GM12878 (cell line): ENCODE measurements around the gene CD207. TPM values are rescaled to one million over a fixed set of nuclear protein-coding genes. Genes with fewer than 3 reads are reported as not detected.

ENCODE experiments used
- ATAC-seq: fragments of 200-7000 bp; cut with Tn5 transposase; 3 replicates; pipeline ENCODE4 v1.9.1; 2020; ENCODE audit warnings: mild to moderate bottlenecking, moderate library complexity
- BruUV-seq: library from RNA; stranded (reverse); fragments of 400-500 nt; replicated peaks from 2 replicates; lab custom pipeline; 2021; lab: Mats Ljungman, UMichigan
- CTCF ChIA-PET: fragments of 300-600 bp; sonication (Branson Sonifier 250); formaldehyde crosslinking; extraction: SDS; loops from one replicate; lab custom pipeline; 2021; ENCODE audit warnings: inconsistent platforms; lab: Yijun Ruan, JAX
- POLR2A ChIA-PET: fragments of 350-600 bp; formaldehyde crosslinking; extraction: SDS; loops from one replicate; lab custom pipeline; 2021; ENCODE audit warnings: inconsistent platforms; lab: Charles Lee
- RAD21 ChIA-PET: fragments of 300-600 bp; sonication (Branson Sonifier 250); formaldehyde crosslinking; loops from one replicate; lab custom pipeline; 2023; ENCODE audit warnings: antibody characterized with exemption; ENCODE audit not compliant: unreplicated experiment; lab: Charles Lee
- SMC1A ChIA-PET: fragments of 300-600 bp; sonication (Branson Sonifier 250); formaldehyde crosslinking; loops from one replicate; lab custom pipeline; 2023; ENCODE audit not compliant: unreplicated experiment, uncharacterized antibody; lab: Charles Lee
- DNase-seq: peaks from one replicate; pipeline ENCODE4 v3.0.0-alpha.2; 2011; ENCODE audit warnings: low read depth, low spot score
- FAIRE-seq: peaks from 3 replicates; lab custom pipeline; 2011; peaks lifted over from hg19 to GRCh38; lab: Jason Lieb, UNC
- H2AFZ ChIP-seq: 2 replicates; pipeline ENCODE4 v1.6.0; 2011; ENCODE audit warnings: low read depth, low read length, control low read depth; ENCODE audit not compliant: control insufficient read depth
- H3K27ac ChIP-seq: 2 replicates; pipeline ENCODE4 v1.5.1; 2011; ENCODE audit warnings: control low read depth; ENCODE audit not compliant: control insufficient read depth, insufficient read depth
- H3K27me3 ChIP-seq, 2 experiments: replicated peaks in 1 of 2; 2 replicates each; pipeline versions ENCODE4 v1.6.0 to v1.6.1; 2011; ENCODE audit warnings: low read length in 1 of 2; ENCODE audit not compliant: control insufficient read depth in 2 of 2, insufficient read depth in 2 of 2
- H3K36me3 ChIP-seq, 2 experiments: 2 replicates each; pipeline ENCODE4 v1.5.1; 2011; ENCODE audit warnings: low read length in 1 of 2; ENCODE audit not compliant: control insufficient read depth in 2 of 2, insufficient read depth in 2 of 2
- H3K4me1 ChIP-seq: 2 replicates; pipeline ENCODE4 v1.6.1; 2011; ENCODE audit warnings: mild to moderate bottlenecking, low read length, moderate library complexity, mixed read lengths; ENCODE audit not compliant: control insufficient read depth, insufficient read depth
- H3K4me2 ChIP-seq: 2 replicates; pipeline ENCODE4 v1.6.0; 2011; ENCODE audit warnings: control low read depth; ENCODE audit not compliant: control insufficient read depth, insufficient read depth
- H3K4me3 ChIP-seq: fragments of 200-600 bp; sonication (generic); 2 replicates; pipeline ENCODE4 v1.5.1; 2016
- H3K79me2 ChIP-seq: 2 replicates; pipeline ENCODE4 v1.6.0; 2011; ENCODE audit warnings: low read length; ENCODE audit not compliant: control insufficient read depth, insufficient read depth
- H3K9ac ChIP-seq: 2 replicates; pipeline ENCODE4 v1.8.0; 2011; ENCODE audit warnings: low read length, control low read depth, mixed read lengths; ENCODE audit not compliant: control insufficient read depth, insufficient read depth
- H3K9me3 ChIP-seq: replicated peaks from 3 replicates; pipeline ENCODE4 v1.5.1; 2011; ENCODE audit warnings: mild to moderate bottlenecking, low read length; ENCODE audit not compliant: control insufficient read depth, insufficient read depth
- H4K20me1 ChIP-seq: 2 replicates; pipeline ENCODE4 v1.6.0; 2011; ENCODE audit not compliant: control insufficient read depth, insufficient read depth
- ELK1 ChIP-seq: IDR thresholded peaks from 2 replicates; pipeline ENCODE4 v1.6.1; 2012; ENCODE audit warnings: low read depth, low read length, improper control_type of control experiment
- GABPA ChIP-seq: IDR thresholded peaks from 2 replicates; pipeline ENCODE4 v1.6.1; 2014; ENCODE audit warnings: antibody characterized with exemption, low read depth, mild to moderate bottlenecking, inconsistent platforms
- WGBS: methylation state at CpG from one replicate; pipeline ENCODE4 v1.1.6; 2016; ENCODE audit warnings: low lambda C conversion rate; ENCODE audit not compliant: insufficient replicate concordance, insufficient coverage; ENCODE audit errors: missing lambda C conversion rate; 5-methylcytosine and 5-hydroxymethylcytosine counted together
- in situ Hi-C: fragments of 300-500 bp; cut with MboI; formaldehyde crosslinking; loops from 9 replicates; pipeline ENCODE4 v1.14.3; 2018; ENCODE audit warnings: mixed read lengths
- intact Hi-C: fragments of 100-400 bp; cut with micrococcal nuclease; formaldehyde crosslinking; loops from one replicate; pipeline ENCODE4 v1.14.2; 2022; ENCODE audit not compliant: unreplicated experiment
- polyA plus RNA-seq, 11 experiments: library from polyadenylated mRNA; depleted of rRNA in 4 of 11; unstranded in 6 of 11; stranded (reverse) in 5 of 11; fragments of >200 nt; fragmentation: Nextera tagmentation in 4 of 11; fragmentation: Illumina TruSeq in 1 of 11; extraction: Ambion mirVana in 4 of 11; extraction: Trizol in 1 of 11; gene quantifications; 1 replicate in 1 of 11; 2 replicates in 10 of 11; pipeline versions ENCODE4 v1.2.1 to v1.2.3, GENCODE V29; 2011 to 2016; ENCODE audit warnings: inconsistent platforms in 2 of 11, missing spikeins in 2 of 11, low read depth in 1 of 11
- total RNA-seq, 4 experiments: library from RNA; depleted of rRNA in 3 of 4; stranded (reverse); fragments of >200 nt in 3 of 4; fragmentation: Illumina TruSeq in 1 of 4; extraction: Trizol in 1 of 4; gene quantifications; 2 replicates each; pipeline versions ENCODE4 v1.2.1 to v1.2.3, GENCODE V29; 2013 to 2021
- TF ChIP-seq, protein P1 (sequence below): fragments of 450-650 bp; IDR thresholded peaks from 2 replicates; pipeline ENCODE4 v1.6.1; 2018; ENCODE audit warnings: borderline replicate concordance, mild to moderate bottlenecking; ENCODE audit not compliant: partially characterized antibody

The CD207 gene
- total and polyA plus RNA-seq, 10 of the 15 experiments (the other 5 are each of a cell fraction or from before 2014, with no cell fraction given), result not detected

- no peak overlapping the region for H3K4me3 ChIP-seq
- ChIA-PET RAD21 (no interaction called here), CTCF (no interaction called here), SMC1A (no interaction called here), POLR2A (no interaction called here)
- peaks cover 4 to 6% of the 10 kb centered on the region in 2 experiments; a peak in 2 of 4 replicates for H3K27me3 ChIP-seq
- no peak overlapping the region for H3K4me2 ChIP-seq
- intact Hi-C loops (no loop called here), in situ Hi-C loops (no loop called here)
- no peak overlapping the region for H2AFZ ChIP-seq
- H3K36me3 ChIP-seq, result no peaks in the 10 kb centered on the region
- no TSS peak for BruUV-seq
- no peaks in the 10 kb centered on the region for H3K79me2 ChIP-seq
- DNase-seq (no peak), ATAC-seq (no peak), FAIRE-seq (no peak)
- no peaks in the 10 kb centered on the region for H3K9me3 ChIP-seq
- H4K20me1 ChIP-seq, result no peaks in the 10 kb centered on the region
- H3K27ac ChIP-seq, result no peak overlapping the region
- WGBS, result 58% methylated on average over 3 of the region's 3 CpGs
- TF ChIP-seq ELK1 (no peak), GABPA (no peak)
- TF ChIP-seq, protein P1, sequence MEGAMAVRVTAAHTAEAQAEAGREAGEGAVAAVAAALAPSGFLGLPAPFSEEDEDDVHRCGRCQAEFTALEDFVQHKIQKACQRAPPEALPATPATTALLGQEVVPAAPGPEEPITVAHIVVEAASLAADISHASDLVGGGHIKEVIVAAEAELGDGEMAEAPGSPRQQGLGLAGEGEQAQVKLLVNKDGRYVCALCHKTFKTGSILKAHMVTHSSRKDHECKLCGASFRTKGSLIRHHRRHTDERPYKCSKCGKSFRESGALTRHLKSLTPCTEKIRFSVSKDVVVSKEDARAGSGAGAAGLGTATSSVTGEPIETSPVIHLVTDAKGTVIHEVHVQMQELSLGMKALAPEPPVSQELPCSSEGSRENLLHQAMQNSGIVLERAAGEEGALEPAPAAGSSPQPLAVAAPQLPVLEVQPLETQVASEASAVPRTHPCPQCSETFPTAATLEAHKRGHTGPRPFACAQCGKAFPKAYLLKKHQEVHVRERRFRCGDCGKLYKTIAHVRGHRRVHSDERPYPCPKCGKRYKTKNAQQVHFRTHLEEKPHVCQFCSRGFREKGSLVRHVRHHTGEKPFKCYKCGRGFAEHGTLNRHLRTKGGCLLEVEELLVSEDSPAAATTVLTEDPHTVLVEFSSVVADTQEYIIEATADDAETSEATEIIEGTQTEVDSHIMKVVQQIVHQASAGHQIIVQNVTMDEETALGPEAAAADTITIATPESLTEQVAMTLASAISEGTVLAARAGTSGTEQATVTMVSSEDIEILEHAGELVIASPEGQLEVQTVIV, result no peak
- H3K4me1 ChIP-seq, result no peaks in the 10 kb centered on the region
- no peak overlapping the region for H3K9ac ChIP-seq
Observed at GRCh38 chr2:70817284-70817954, 18.2 kb downstream of the CD207 start.
